Mesenchymal stem cell (in vitro differentiated cells and primary cell): ENCODE results near the gene SIMC1.
"Not testable (repeated sequence)": the region's sequence is repeated elsewhere in the genome, so short reads cannot be mapped to it uniquely, and the experiment has no call there.

Experiments
- DNase-seq: peaks from one replicate; pipeline ENCODE4 v3.0.0-alpha.2; 2013
- H2AFZ ChIP-seq: one replicate; pipeline ENCODE4 v1.6.1; 2013; ENCODE audit warnings: low read depth, mild to moderate bottlenecking, control low read depth, inconsistent platforms, low read length, moderate library complexity
- H2AK5ac ChIP-seq: 2 replicates; pipeline ENCODE4 v1.6.1; 2013; ENCODE audit warnings: low read length, moderate library complexity, mild to moderate bottlenecking, inconsistent platforms; ENCODE audit not compliant: severe bottlenecking
- H2BK120ac ChIP-seq: one replicate; pipeline ENCODE4 v1.6.1; 2013; ENCODE audit warnings: low read depth, mild to moderate bottlenecking, inconsistent platforms, low read length, moderate library complexity
- H2BK12ac ChIP-seq, 2 experiments: one replicate each; pipeline ENCODE4 v1.6.1; 2013; ENCODE audit warnings: inconsistent platforms in 2 of 2, low read length in 2 of 2, mild to moderate bottlenecking in 2 of 2, moderate library complexity in 2 of 2, control low read depth in 1 of 2
- H2BK15ac ChIP-seq: one replicate; pipeline ENCODE4 v1.6.1; 2013; ENCODE audit warnings: mild to moderate bottlenecking, low read depth, inconsistent platforms; ENCODE audit not compliant: poor library complexity, severe bottlenecking
- H2BK5ac ChIP-seq: 2 replicates; pipeline ENCODE4 v1.6.1; 2013; ENCODE audit warnings: low read depth, mild to moderate bottlenecking, low read length, control low read depth, inconsistent platforms; ENCODE audit not compliant: poor library complexity, severe bottlenecking
- H3K14ac ChIP-seq, 2 experiments: one replicate each; pipeline ENCODE4 v1.6.1; 2013; ENCODE audit warnings: inconsistent platforms in 2 of 2, low read length in 2 of 2, control low read depth in 1 of 2, mild to moderate bottlenecking in 1 of 2, moderate library complexity in 1 of 2
- H3K18ac ChIP-seq, 2 experiments: one replicate each; pipeline ENCODE4 v1.6.1; 2013; ENCODE audit warnings: inconsistent platforms in 2 of 2, low read length in 2 of 2, control low read depth in 1 of 2, low read depth in 1 of 2, mild to moderate bottlenecking in 1 of 2
- H3K23ac ChIP-seq, 2 experiments: one replicate each; pipeline ENCODE4 v1.6.1; 2013; ENCODE audit warnings: inconsistent platforms in 2 of 2, low read length in 2 of 2, mild to moderate bottlenecking in 2 of 2, moderate library complexity in 2 of 2, control low read depth in 1 of 2
- H3K27ac ChIP-seq: 2 replicates; pipeline ENCODE4 v1.5.1; 2013; ENCODE audit warnings: mild to moderate bottlenecking, moderate library complexity, low read length, control low read depth, inconsistent platforms; ENCODE audit not compliant: poor library complexity, severe bottlenecking
- H3K27me3 ChIP-seq, 2 experiments: 2 replicates each; pipeline versions ENCODE4 v1.6.1 to v1.7.0; 2013; ENCODE audit warnings: low read length in 2 of 2, mild to moderate bottlenecking in 2 of 2, moderate library complexity in 2 of 2, control low read depth in 1 of 2, inconsistent platforms in 1 of 2; ENCODE audit not compliant: control insufficient read depth in 1 of 2, insufficient read depth in 1 of 2
- H3K36me3 ChIP-seq, 2 experiments: 2 replicates each; pipeline versions ENCODE4 v1.6.1 to v1.7.0; 2013; ENCODE audit warnings: low read length in 2 of 2, control low read depth in 1 of 2, inconsistent platforms in 1 of 2, low read depth in 1 of 2, mild to moderate bottlenecking in 1 of 2; ENCODE audit not compliant: insufficient read depth in 2 of 2, control insufficient read depth in 1 of 2
- H3K4ac ChIP-seq, 2 experiments: one replicate each; pipeline ENCODE4 v1.6.1; 2013; ENCODE audit warnings: inconsistent platforms in 2 of 2, low read length in 2 of 2, mild to moderate bottlenecking in 2 of 2, moderate library complexity in 2 of 2, control low read depth in 1 of 2, low read depth in 1 of 2
- H3K4me1 ChIP-seq: 2 replicates; pipeline ENCODE4 v1.6.1; 2013; ENCODE audit warnings: low read depth, low read length, control low read depth; ENCODE audit not compliant: control insufficient read depth, insufficient read depth
- H3K4me2 ChIP-seq: 2 replicates; pipeline ENCODE4 v1.6.1; 2013; ENCODE audit warnings: low read length, mild to moderate bottlenecking, inconsistent platforms; ENCODE audit not compliant: poor library complexity, severe bottlenecking
- H3K4me3 ChIP-seq, 2 experiments: 2 replicates each; pipeline versions ENCODE4 v1.5.1 to v1.7.0; 2013; ENCODE audit warnings: low read length in 2 of 2, mild to moderate bottlenecking in 2 of 2, control low read depth in 1 of 2, low read depth in 1 of 2; ENCODE audit not compliant: insufficient read depth in 1 of 2
- H3K79me1 ChIP-seq: replicated peaks from 2 replicates; pipeline ENCODE4 v1.6.1; 2013; ENCODE audit warnings: mild to moderate bottlenecking, control low read depth, low read length, inconsistent platforms; ENCODE audit not compliant: poor library complexity, severe bottlenecking
- H3K9ac ChIP-seq: 2 replicates; pipeline ENCODE4 v1.7.0; 2013; ENCODE audit warnings: mild to moderate bottlenecking, low read length, moderate library complexity
- H3K9me3 ChIP-seq: 2 replicates; pipeline ENCODE4 v1.7.0; 2013; ENCODE audit warnings: mild to moderate bottlenecking, low read length; ENCODE audit not compliant: control insufficient read depth
- H4K8ac ChIP-seq: one replicate; pipeline ENCODE4 v1.6.1; 2013; ENCODE audit warnings: inconsistent platforms, mild to moderate bottlenecking, low read length, moderate library complexity
- H4K91ac ChIP-seq: one replicate; pipeline ENCODE4 v1.6.1; 2013; ENCODE audit warnings: mild to moderate bottlenecking, low read length, inconsistent platforms
- WGBS: methylation state at CpG from one replicate; pipeline ENCODE4 v1.1.7; 2013; ENCODE audit warnings: mixed read lengths; 5-methylcytosine and 5-hydroxymethylcytosine counted together

Gene SIMC1

GRCh38 chr5:176192094-176192721 is 46.0 kb upstream of the SIMC1 start:
- Histone ChIP-seq H4K8ac (no peak overlapping the region), H2BK5ac (no peak overlapping the region), H3K4me2 (no peak overlapping the region), H3K14ac (no peak overlapping the region), H3K4me3 (no peak overlapping the region), H3K27ac (no peak overlapping the region), H3K36me3 (no peaks in the 10 kb centered on the region), H2AFZ (no peak overlapping the region), H2BK12ac (no peak overlapping the region), H4K91ac (no peak overlapping the region), H2AK5ac (no peak overlapping the region), H3K4ac (no peak overlapping the region), H2BK120ac (no peak overlapping the region), H3K4me1 (peaks cover 2% of the 10 kb centered on the region), H3K79me1 (no peaks in the 10 kb centered on the region), H3K18ac (no peak overlapping the region), H3K23ac (no peak overlapping the region), H3K9me3 (no peaks in the 10 kb centered on the region), H2BK15ac (no peak overlapping the region), H3K27me3 (peaks cover 7 to 15% of the 10 kb centered on the region in 2 experiments), H3K9ac (no peak overlapping the region)
- WGBS: 74% methylated on average over 13 of the region's 13 CpGs
- DNase-seq: no peak

GRCh38 chr5:176192722-176193117 is 45.5 kb upstream of the SIMC1 start:
- H3K23ac ChIP-seq, H3K27ac ChIP-seq, H3K4me1 ChIP-seq, H4K8ac ChIP-seq, DNase-seq, H3K4me3 ChIP-seq, H3K14ac ChIP-seq, H2BK5ac ChIP-seq, H3K9ac ChIP-seq, H2BK120ac ChIP-seq, H2BK12ac ChIP-seq, H3K36me3 ChIP-seq, H2BK15ac ChIP-seq, H2AFZ ChIP-seq, H3K4ac ChIP-seq, H3K18ac ChIP-seq, H3K79me1 ChIP-seq, H4K91ac ChIP-seq, H3K4me2 ChIP-seq, H2AK5ac ChIP-seq, H3K9me3 ChIP-seq: not testable (repeated sequence)
- peaks cover 7 to 14% of the 10 kb centered on the region in 2 experiments for H3K27me3 ChIP-seq
- 74% methylated on average over 4 of the region's 5 CpGs for WGBS

GRCh38 chr5:176193636-176194035 is 44.6 kb upstream of the SIMC1 start:
- WGBS: 85% methylated on average over 11 of the region's 17 CpGs
- H3K79me1 ChIP-seq, H4K91ac ChIP-seq, H2BK5ac ChIP-seq, H3K18ac ChIP-seq, H2BK15ac ChIP-seq, H2BK120ac ChIP-seq, H3K4me1 ChIP-seq, H2BK12ac ChIP-seq, H3K4me2 ChIP-seq, H4K8ac ChIP-seq, H3K4ac ChIP-seq, H3K27ac ChIP-seq, DNase-seq, H3K9ac ChIP-seq, H2AFZ ChIP-seq, H3K36me3 ChIP-seq, H3K4me3 ChIP-seq, H3K14ac ChIP-seq, H3K23ac ChIP-seq, H2AK5ac ChIP-seq, H3K9me3 ChIP-seq: not testable (repeated sequence)
- peaks cover 7 to 14% of the 10 kb centered on the region in 2 experiments for H3K27me3 ChIP-seq

GRCh38 chr5:176194238-176195083 is 43.8 kb upstream of the SIMC1 start:
- not testable (repeated sequence) for H4K91ac ChIP-seq, H4K8ac ChIP-seq, H3K27me3 ChIP-seq, H2BK120ac ChIP-seq, H2BK5ac ChIP-seq, H3K27ac ChIP-seq, H3K79me1 ChIP-seq, H3K4me1 ChIP-seq, H3K14ac ChIP-seq, H3K4ac ChIP-seq, H3K9ac ChIP-seq, H2BK12ac ChIP-seq, H2AFZ ChIP-seq, H2BK15ac ChIP-seq, H3K23ac ChIP-seq, H3K9me3 ChIP-seq, H2AK5ac ChIP-seq, H3K18ac ChIP-seq, H3K4me2 ChIP-seq, DNase-seq, H3K36me3 ChIP-seq
- whole genome bisulfite sequencing: 5% methylated on average over 15 of the region's 67 CpGs
- peak overlapping the region in 1 of 2 experiments; percentile 40 for H3K4me3 ChIP-seq
